ENCODE results near the gene HCN2. TPM values are rescaled to one million over a fixed set of nuclear protein-coding genes. Genes with fewer than 3 reads are reported as not detected.

The HCN2 gene
- total RNA-seq, 1 experiment from 2014 or later = 9.2 TPM

- TF ChIP-seq, protein P1, sequence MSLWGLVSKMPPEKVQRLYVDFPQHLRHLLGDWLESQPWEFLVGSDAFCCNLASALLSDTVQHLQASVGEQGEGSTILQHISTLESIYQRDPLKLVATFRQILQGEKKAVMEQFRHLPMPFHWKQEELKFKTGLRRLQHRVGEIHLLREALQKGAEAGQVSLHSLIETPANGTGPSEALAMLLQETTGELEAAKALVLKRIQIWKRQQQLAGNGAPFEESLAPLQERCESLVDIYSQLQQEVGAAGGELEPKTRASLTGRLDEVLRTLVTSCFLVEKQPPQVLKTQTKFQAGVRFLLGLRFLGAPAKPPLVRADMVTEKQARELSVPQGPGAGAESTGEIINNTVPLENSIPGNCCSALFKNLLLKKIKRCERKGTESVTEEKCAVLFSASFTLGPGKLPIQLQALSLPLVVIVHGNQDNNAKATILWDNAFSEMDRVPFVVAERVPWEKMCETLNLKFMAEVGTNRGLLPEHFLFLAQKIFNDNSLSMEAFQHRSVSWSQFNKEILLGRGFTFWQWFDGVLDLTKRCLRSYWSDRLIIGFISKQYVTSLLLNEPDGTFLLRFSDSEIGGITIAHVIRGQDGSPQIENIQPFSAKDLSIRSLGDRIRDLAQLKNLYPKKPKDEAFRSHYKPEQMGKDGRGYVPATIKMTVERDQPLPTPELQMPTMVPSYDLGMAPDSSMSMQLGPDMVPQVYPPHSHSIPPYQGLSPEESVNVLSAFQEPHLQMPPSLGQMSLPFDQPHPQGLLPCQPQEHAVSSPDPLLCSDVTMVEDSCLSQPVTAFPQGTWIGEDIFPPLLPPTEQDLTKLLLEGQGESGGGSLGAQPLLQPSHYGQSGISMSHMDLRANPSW (CRISPR knock-in tag; conservative IDR thresholded peaks at IDR 0.05; ENCODE audit: low read depth) = no peak
- no peak for TF ChIP-seq NR1H2 (CRISPR knock-in tag; IDR thresholded peaks at IDR 0.05)
Observed at GRCh38 chr19:596263-596655, 6.6 kb downstream of the HCN2 start (continued).

DNA sequence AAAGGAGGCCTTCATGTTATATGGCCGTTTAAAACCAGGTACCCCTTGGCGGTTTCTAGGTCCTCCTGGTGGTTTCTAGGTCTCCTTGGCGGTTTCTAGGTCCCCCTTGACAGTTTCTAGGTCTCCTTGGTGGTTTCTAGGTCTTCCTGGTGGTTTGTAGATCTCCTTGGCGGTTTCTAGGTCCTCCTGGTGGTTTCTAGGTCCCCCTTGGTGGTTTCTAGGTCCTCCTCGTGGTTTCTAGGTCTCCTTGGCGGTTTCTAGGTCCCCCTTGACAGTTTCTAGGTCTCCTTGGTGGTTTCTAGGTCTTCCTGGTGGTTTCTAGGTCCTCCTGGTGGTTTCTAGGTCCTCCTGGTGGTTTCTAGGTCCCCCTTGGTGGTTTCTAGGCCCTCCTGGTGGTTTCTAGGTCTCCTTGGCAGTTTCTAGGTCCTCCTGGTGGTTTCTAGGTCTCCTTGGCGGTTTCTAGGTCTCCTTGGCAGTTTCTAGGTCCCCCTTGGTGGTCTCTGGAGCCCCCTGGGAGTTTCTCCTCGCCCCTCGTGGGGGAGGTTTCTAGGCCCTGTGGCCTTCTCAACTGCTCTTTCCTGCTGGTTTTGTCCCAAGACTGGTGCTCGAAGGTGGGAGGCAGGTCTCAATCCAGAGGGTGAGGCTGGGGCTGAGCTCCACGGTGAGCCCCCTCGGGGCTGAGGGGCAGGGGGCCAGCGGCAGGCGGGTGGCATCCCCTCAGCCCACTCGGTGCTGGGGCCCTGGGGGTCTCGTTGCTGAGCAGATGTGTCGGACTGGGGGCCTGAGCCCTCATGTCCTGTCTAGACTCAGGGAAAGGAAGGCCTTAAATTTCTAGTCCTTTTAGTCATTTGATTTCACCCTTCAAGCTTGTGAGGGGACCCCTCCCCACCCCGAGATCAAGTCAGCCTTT is 8.0 kb downstream of the HCN2 start:
- H3K27me3 Mint-ChIP-seq (ENCODE audit: low read depth) = peaks cover 20% of the 10 kb centered on the region

More for the DNA sequence above, 8.0 kb downstream of the HCN2 start:
- ChIA-PET POLR2A (no interaction called here), CTCF (no interaction called here)
- Mint-ChIP-seq H3K27ac (no peak overlapping the region), H3K9me3 (peaks cover 15% of the 10 kb centered on the region), H3K4me1 (no peaks in the 10 kb centered on the region), H3K36me3 (peaks cover 9% of the 10 kb centered on the region; the same call in 1 of the 2 replicates), H3K4me3 (no peak overlapping the region)
- no peak for TF ChIP-seq IRF1 (CRISPR knock-in tag; IDR thresholded peaks at IDR 0.05)
- no peak for TF ChIP-seq E2F1 (CRISPR knock-in tag; IDR thresholded peaks at IDR 0.05)
- no peak for TF ChIP-seq ZNF263 (CRISPR knock-in tag; IDR thresholded peaks at IDR 0.05; ENCODE audit: low read depth)
- no peak for TF ChIP-seq ETV6 (CRISPR knock-in tag; IDR thresholded peaks at IDR 0.05)
- TF ChIP-seq GRHL2 (CRISPR knock-in tag; IDR thresholded peaks at IDR 0.05; ENCODE audit: insufficient replicate concordance, severe bottlenecking) = no peak
- no peak for TF ChIP-seq ZNF425 (CRISPR knock-in tag; conservative IDR thresholded peaks at IDR 0.05)
- TF ChIP-seq MLX (CRISPR knock-in tag; IDR thresholded peaks at IDR 0.05) = no peak
- TF ChIP-seq GABPB1 (CRISPR knock-in tag; IDR thresholded peaks at IDR 0.05) = no peak
- TF ChIP-seq NR1H2 (CRISPR knock-in tag; IDR thresholded peaks at IDR 0.05) = no peak
- TF ChIP-seq ATF3 (CRISPR knock-in tag; conservative IDR thresholded peaks at IDR 0.05) = no peak
- no peak for TF ChIP-seq KAT7 (CRISPR knock-in tag; IDR thresholded peaks at IDR 0.05; ENCODE audit: borderline replicate concordance)
- no peak for TF ChIP-seq ATF1 (CRISPR knock-in tag; IDR thresholded peaks at IDR 0.05)
- DNase-seq (ENCODE audit: low spot score) (no peak), ATAC-seq (no peak)

Measured in WTC11 (cell line).